H1 (cell line): ENCODE results near the gene UMODL1. TPM values are rescaled to one million over a fixed set of nuclear protein-coding genes. Genes with fewer than 3 reads are reported as not detected.

Source experiments
- CTCF ChIA-PET: fragments of 300-600 bp; sonication (Branson Sonifier 250); formaldehyde crosslinking; loops from one replicate; lab custom pipeline; 2021; ENCODE audit not compliant: partially characterized antibody; lab: Charles Lee
- POLR2A ChIA-PET: fragments of 300-600 bp; sonication (Branson Sonifier 250); formaldehyde crosslinking; loops from one replicate; lab custom pipeline; 2021; ENCODE audit warnings: inconsistent platforms; ENCODE audit not compliant: partially characterized antibody; lab: Charles Lee
- DNase-seq, 2 experiments: peaks; one replicate each; pipeline versions ENCODE4 v3.0.0 to v3.0.0-alpha.2; 2010 to 2022; ENCODE audit warnings: low spot score in 2 of 2, low read depth in 1 of 2, mixed read lengths in 1 of 2
- FAIRE-seq: peaks from 2 replicates; lab custom pipeline; 2011; peaks lifted over from hg19 to GRCh38; lab: Jason Lieb, UNC
- H2AFZ ChIP-seq: 2 replicates; pipeline ENCODE4 v1.8.1; 2012; ENCODE audit warnings: low read length, inconsistent platforms
- H2AK5ac ChIP-seq: 2 replicates; pipeline ENCODE4 v1.6.1; 2013; ENCODE audit warnings: low read depth, low read length
- H2BK120ac ChIP-seq: replicated peaks from 2 replicates; pipeline ENCODE3; 2013; ENCODE audit warnings: low read depth, low read length, inconsistent platforms
- H2BK12ac ChIP-seq: 2 replicates; pipeline ENCODE4 v1.6.1; 2013; ENCODE audit warnings: low read depth, low read length
- H2BK15ac ChIP-seq: 2 replicates; pipeline ENCODE4 v1.6.1; 2013; ENCODE audit warnings: low read length
- H2BK20ac ChIP-seq: 2 replicates; pipeline ENCODE4 v1.6.1; 2013; ENCODE audit warnings: low read length
- H2BK5ac ChIP-seq: 2 replicates; pipeline ENCODE4 v1.6.1; 2013; ENCODE audit warnings: low read depth, low read length
- H3K14ac ChIP-seq: 2 replicates; pipeline ENCODE4 v1.6.1; 2013; ENCODE audit warnings: inconsistent platforms; ENCODE audit not compliant: insufficient read length
- H3K18ac ChIP-seq: 2 replicates; pipeline ENCODE4 v1.6.1; 2013; ENCODE audit warnings: low read length; ENCODE audit errors: extremely low read depth
- H3K23ac ChIP-seq: 2 replicates; pipeline ENCODE4 v1.6.1; 2013; ENCODE audit warnings: inconsistent platforms; ENCODE audit not compliant: insufficient read length
- H3K23me2 ChIP-seq: 2 replicates; pipeline ENCODE4 v1.6.1; 2013; ENCODE audit warnings: low read depth, low read length
- H3K27ac ChIP-seq: 2 replicates; pipeline ENCODE4 v1.6.1; 2011; ENCODE audit warnings: low read depth, low read length, inconsistent platforms
- H3K27me3 ChIP-seq, 4 experiments: replicated peaks in 1 of 4; 1 replicate in 1 of 4; 2 replicates in 3 of 4; pipeline versions ENCODE4 v1.6.1 to v1.8.1; 2011 to 2013; ENCODE audit warnings: low read length in 3 of 4, mild to moderate bottlenecking in 3 of 4, inconsistent platforms in 2 of 4, mixed read lengths in 2 of 4, moderate library complexity in 1 of 4; ENCODE audit not compliant: control insufficient read depth in 3 of 4, insufficient read depth in 3 of 4; ENCODE audit errors: extremely low read depth in 1 of 4
- H3K36me3 ChIP-seq, 4 experiments: 2 replicates each; pipeline versions ENCODE4 v1.6.1 to v1.8.1; 2011 to 2013; ENCODE audit warnings: mild to moderate bottlenecking in 4 of 4, low read length in 3 of 4, moderate library complexity in 2 of 4, control low read depth in 1 of 4, inconsistent platforms in 1 of 4; ENCODE audit not compliant: insufficient read depth in 4 of 4, control insufficient read depth in 2 of 4
- H3K4ac ChIP-seq: replicated peaks from 2 replicates; pipeline ENCODE3; 2013; ENCODE audit warnings: low read length, low read depth, mixed read lengths, inconsistent platforms; ENCODE audit not compliant: insufficient read length
- H3K4me1 ChIP-seq, 4 experiments: replicated peaks in 1 of 4; 1 replicate in 1 of 4; 2 replicates in 3 of 4; pipeline versions ENCODE4 v1.6.1 to v1.8.1; 2011 to 2013; ENCODE audit warnings: low read length in 3 of 4, inconsistent platforms in 2 of 4, mixed read lengths in 1 of 4; ENCODE audit not compliant: insufficient read depth in 4 of 4, control insufficient read depth in 3 of 4
- H3K4me2 ChIP-seq, 2 experiments: 2 replicates each; pipeline versions ENCODE4 v1.6.1 to v1.8.1; 2011 to 2013; ENCODE audit warnings: low read depth in 2 of 2, low read length in 2 of 2, control low read depth in 1 of 2, inconsistent platforms in 1 of 2, mild to moderate bottlenecking in 1 of 2; ENCODE audit not compliant: insufficient read depth in 1 of 2
- H3K4me3 ChIP-seq, 4 experiments: fragments of 200-600, 300-600 bp in 1 of 4; sonication (generic), shearing (Covaris generic), sonication (Bioruptor Twin) in 1 of 4; 2 replicates each; pipeline versions ENCODE4 v1.5.1 to v1.8.1; 2011 to 2016; ENCODE audit warnings: low read length in 4 of 4, low read depth in 3 of 4, control low read depth in 2 of 4, inconsistent platforms in 2 of 4, mild to moderate bottlenecking in 2 of 4, mixed read lengths in 1 of 4, moderate library complexity in 1 of 4; ENCODE audit not compliant: insufficient read depth in 2 of 4; ENCODE audit errors: extremely low read depth in 1 of 4
- H3K56ac ChIP-seq: replicated peaks from 2 replicates; pipeline ENCODE3; 2013; ENCODE audit warnings: low read depth, mild to moderate bottlenecking, mixed read lengths, low read length, inconsistent platforms; ENCODE audit not compliant: insufficient read length
- H3K79me1 ChIP-seq: 2 replicates; pipeline ENCODE4 v1.6.1; 2013; ENCODE audit warnings: low read depth, low read length, control low read depth
- H3K79me2 ChIP-seq, 2 experiments: 2 replicates each; pipeline versions ENCODE4 v1.6.1 to v1.8.1; 2012 to 2013; ENCODE audit warnings: low read length in 2 of 2, mild to moderate bottlenecking in 2 of 2, inconsistent platforms in 1 of 2; ENCODE audit not compliant: insufficient read depth in 2 of 2, control insufficient read depth in 1 of 2
- H3K9ac ChIP-seq, 4 experiments: replicated peaks in 1 of 4; 1 replicate in 1 of 4; 2 replicates in 3 of 4; pipeline versions ENCODE4 v1.6.1 to v1.8.1; 2011 to 2013; ENCODE audit warnings: low read depth in 3 of 4, low read length in 3 of 4, control low read depth in 2 of 4, mild to moderate bottlenecking in 2 of 4, moderate library complexity in 2 of 4, inconsistent platforms in 1 of 4; ENCODE audit errors: extremely low read depth in 1 of 4
- H3K9me3 ChIP-seq, 2 experiments: 2 replicates each; pipeline versions ENCODE4 v1.6.1 to v1.8.1; 2012 to 2013; ENCODE audit warnings: mild to moderate bottlenecking in 2 of 2, moderate library complexity in 2 of 2, control low read depth in 1 of 2, inconsistent platforms in 1 of 2, low read depth in 1 of 2, low read length in 1 of 2, mixed read lengths in 1 of 2; ENCODE audit not compliant: insufficient read depth in 2 of 2
- H4K20me1 ChIP-seq, 2 experiments: replicated peaks in 1 of 2; 2 replicates each; pipeline versions ENCODE3 to v1.8.1; 2011 to 2013; ENCODE audit warnings: inconsistent platforms in 2 of 2, low read length in 2 of 2, mild to moderate bottlenecking in 1 of 2; ENCODE audit not compliant: insufficient read depth in 2 of 2, control insufficient read depth in 1 of 2
- H4K5ac ChIP-seq: 2 replicates; pipeline ENCODE4 v1.6.1; 2013; ENCODE audit warnings: low read length, low read depth, mixed read lengths, inconsistent platforms; ENCODE audit not compliant: insufficient read length
- H4K8ac ChIP-seq: 2 replicates; pipeline ENCODE4 v1.8.0; 2013; ENCODE audit warnings: mild to moderate bottlenecking, moderate library complexity, low read length, inconsistent platforms; ENCODE audit not compliant: insufficient read depth; ENCODE audit errors: extremely low read depth
- H4K91ac ChIP-seq: replicated peaks from 2 replicates; pipeline ENCODE3; 2013; ENCODE audit warnings: low read length, mixed read lengths, inconsistent platforms; ENCODE audit not compliant: insufficient read length
- KDM4A ChIP-seq: IDR thresholded peaks from one replicate; pipeline ENCODE4 v1.7.1; 2012; ENCODE audit warnings: low read depth, mild to moderate bottlenecking, moderate library complexity, low read length, inconsistent platforms; ENCODE audit not compliant: severe bottlenecking
- RNF2 ChIP-seq: fragments of 200-900, 300-1000 bp; sonication (generic); IDR thresholded peaks from 2 replicates; pipeline ENCODE4 v1.7.1; 2016; ENCODE audit warnings: borderline replicate concordance, low read depth, mild to moderate bottlenecking, antibody characterized with exemption, low read length; ENCODE audit not compliant: poor library complexity, severe bottlenecking; ENCODE audit errors: missing control alignments
- TCF12 ChIP-seq: IDR thresholded peaks from 2 replicates; pipeline ENCODE4 v1.6.1; 2011; ENCODE audit warnings: low read depth, mild to moderate bottlenecking, low read length
- WGBS, 2 experiments: shearing (Covaris generic) in 1 of 2; methylation state at CpG; one replicate each; pipeline versions ENCODE4 v1.1.6 to v1.1.7; 2013 to 2015; ENCODE audit warnings: low lambda C conversion rate in 2 of 2, mixed read lengths in 2 of 2, inconsistent platforms in 1 of 2, low coverage in 1 of 2, missing lambda C conversion rate in 1 of 2; ENCODE audit not compliant: insufficient replicate concordance in 2 of 2, insufficient coverage in 1 of 2, insufficient read length in 1 of 2; ENCODE audit errors: extremely low coverage in 1 of 2, missing lambda C conversion rate in 1 of 2; 5-methylcytosine and 5-hydroxymethylcytosine counted together
- polyA plus RNA-seq, 7 experiments: library from polyadenylated mRNA; depleted of rRNA in 3 of 7; stranded (reverse) in 5 of 7; unstranded in 2 of 7; fragments of >200 nt in 5 of 7; fragments of 200-250 nt in 2 of 7; gene quantifications; 1 replicate in 5 of 7; 2 replicates in 1 of 7; 4 replicates in 1 of 7; pipeline versions ENCODE4 v1.2.1 to v1.2.3, GENCODE V29; 2011 to 2013; ENCODE audit warnings: missing spikeins in 2 of 7, mixed read lengths in 2 of 7
- total RNA-seq: library from RNA; stranded (reverse); fragmentation: NEBNext Ultra II Directional; extraction: Animal tissue kit (Norgen Biotek cat#: 25700); gene quantifications from 2 replicates; pipeline ENCODE4 v1.2.1, GENCODE V29; 2021
- TF ChIP-seq, protein P1 (sequence below): IDR thresholded peaks from 2 replicates; pipeline ENCODE4 v1.6.1; 2012; ENCODE audit warnings: inconsistent platforms

UMODL1 gene
- total and polyA plus RNA-seq, 2 of the 8 experiments (the other 6 are each of a cell fraction or from before 2014, with no cell fraction given), result not detected

DNA sequence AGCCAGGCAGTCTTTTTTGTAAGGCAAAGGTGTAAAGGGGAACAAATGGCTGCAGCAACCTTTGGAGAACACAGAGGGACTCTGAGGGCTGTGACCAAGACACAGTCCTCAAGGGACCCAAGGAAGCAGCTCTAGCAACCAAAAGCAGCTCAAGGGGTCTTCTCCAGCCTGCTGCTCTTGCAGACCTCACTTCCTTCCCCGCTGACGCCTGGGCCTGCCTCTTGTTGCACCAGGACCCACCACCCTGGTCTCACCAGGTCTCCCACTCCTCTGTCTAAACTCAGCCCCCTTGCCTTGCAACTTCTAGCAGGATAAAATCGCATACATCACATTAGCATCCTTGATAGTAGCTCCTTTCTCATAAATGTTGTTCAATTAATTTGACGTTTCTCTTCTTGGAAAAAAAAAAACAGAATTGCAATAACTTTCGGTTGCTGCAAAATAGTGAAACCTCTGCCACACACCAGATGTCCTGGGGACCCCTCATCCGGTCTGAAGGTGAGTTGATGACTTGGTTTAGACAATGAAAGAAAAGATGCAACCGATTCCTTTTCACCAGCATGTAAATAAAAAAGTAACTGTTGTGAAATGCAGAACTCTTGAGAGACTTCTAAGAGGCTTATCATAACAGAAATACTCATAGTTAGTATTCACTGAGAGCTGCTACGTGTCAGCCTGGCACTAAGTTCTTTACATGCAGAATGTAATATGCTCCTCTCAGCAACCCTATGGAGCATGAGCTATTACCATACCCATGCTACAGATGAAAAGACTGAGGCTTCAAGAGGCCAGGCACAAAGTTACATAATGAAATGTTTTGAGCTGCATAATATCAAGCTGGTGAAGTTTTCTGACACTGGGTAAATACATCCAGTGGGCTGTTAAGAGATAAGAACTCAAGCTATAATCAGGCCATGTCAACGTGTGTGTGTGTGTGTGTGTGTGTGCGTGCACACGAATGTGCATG lies 58.5 kb downstream of the UMODL1 start:
- no peak overlapping the region for H3K9ac ChIP-seq
- no peak overlapping the region for H3K14ac ChIP-seq
- H3K4me3 ChIP-seq, result no peak overlapping the region
- no peak overlapping the region for H2BK12ac ChIP-seq
- H3K79me1 ChIP-seq, result no peaks in the 10 kb centered on the region
- H3K27me3 ChIP-seq, result no peaks in the 10 kb centered on the region
- H3K23me2 ChIP-seq, result peaks cover 6% of the 10 kb centered on the region; the same call in 1 of the 2 replicates
- TF ChIP-seq KDM4A (no peak), RNF2 (no peak), TCF12 (no peak)
- TF ChIP-seq, protein P1, sequence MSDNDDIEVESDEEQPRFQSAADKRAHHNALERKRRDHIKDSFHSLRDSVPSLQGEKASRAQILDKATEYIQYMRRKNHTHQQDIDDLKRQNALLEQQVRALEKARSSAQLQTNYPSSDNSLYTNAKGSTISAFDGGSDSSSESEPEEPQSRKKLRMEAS, result no peak
- H4K20me1 ChIP-seq, result peaks cover 0 to 4% of the 10 kb centered on the region in 2 experiments
- no peak overlapping the region for H4K8ac ChIP-seq
- no peak for DNase-seq
- H2AFZ ChIP-seq, result no peak overlapping the region
- ChIA-PET POLR2A (interaction anchor here (1.0 kb wide), 1 partner anchor 35 kb away, joined by 3 read pairs; no protein-coding TSS in a partner anchor), CTCF (interaction anchor here (0.6 to 3.4 kb wide), 8 partner anchors 12 to 766 kb away, joined by 3 to 18 read pairs (median 3); no protein-coding TSS in a partner anchor)
- no peak overlapping the region for H3K4me2 ChIP-seq
- FAIRE-seq, result no peak
- H2BK5ac ChIP-seq, result no peak overlapping the region
- no peaks in the 10 kb centered on the region for H3K9me3 ChIP-seq
- H3K36me3 ChIP-seq, result no peaks in the 10 kb centered on the region
- no peak overlapping the region for H2BK120ac ChIP-seq
- peaks cover 0 to 2% (median 0%) of the 10 kb centered on the region in 4 experiments; a peak in 1 of 7 replicates for H3K4me1 ChIP-seq
- H3K79me2 ChIP-seq, result no peaks in the 10 kb centered on the region
- H2BK20ac ChIP-seq, result no peak overlapping the region
- no peak overlapping the region for H2BK15ac ChIP-seq
- WGBS, 2 experiments, result 81% methylated on average over 11 of the region's 11 CpGs; no CpG with 5 or more reads in 1 of the 2 experiments
- no peak overlapping the region for H3K18ac ChIP-seq
- no peak overlapping the region for H4K91ac ChIP-seq
- no peak overlapping the region for H3K23ac ChIP-seq
- H2AK5ac ChIP-seq, result no peak overlapping the region
- H3K4ac ChIP-seq, result no peak overlapping the region
- no peak overlapping the region for H4K5ac ChIP-seq
- H3K56ac ChIP-seq, result no peak overlapping the region
- no peak overlapping the region for H3K27ac ChIP-seq
